ENCODE measurements around the gene TBC1D22B.

Gene TBC1D22B

GRCh38 chr6:37284781-37285180 lies 27.2 kb downstream of the TBC1D22B start:
- no peaks in the 10 kb centered on the region for H3K9me3 ChIP-seq (ENCODE audit: control insufficient read depth, insufficient read depth, low read length)
- H3K27ac ChIP-seq (ENCODE audit: low read depth, low read length) = no peak overlapping the region
- peaks cover 49% of the 10 kb centered on the region for H3K36me3 ChIP-seq (ENCODE audit: control insufficient read depth, low read length)
- no peak overlapping the region for H3K4me3 ChIP-seq (ENCODE audit: low read length)
- H3K27me3 ChIP-seq (ENCODE audit: control insufficient read depth, low read length) = no peaks in the 10 kb centered on the region
- 0 out of 2 replicates have a peak, but pooled peaks cover 4% of the 10 kb centered on the region for H4K20me1 ChIP-seq (ENCODE audit: control insufficient read depth, insufficient read depth, low read depth, low read length)
- H3K4me2 ChIP-seq (ENCODE audit: low read length) = no peak overlapping the region
- H3F3A ChIP-seq (ENCODE audit: control insufficient read depth, insufficient read depth) = no peaks in the 10 kb centered on the region
- no peak for TF ChIP-seq EZH2phosphoT487 (IDR thresholded peaks at IDR 0.05; ENCODE audit: borderline replicate concordance, low read length)
- TF ChIP-seq CTCF (IDR thresholded peaks at IDR 0.05; ENCODE audit: low read depth, low read length, poor library complexity, severe bottlenecking) = no peak
- peaks cover 7% of the 10 kb centered on the region for H3K4me1 ChIP-seq (ENCODE audit: control insufficient read depth, low read length)
- H3K9me2 ChIP-seq (replicated peaks; ENCODE audit: control insufficient read depth, low read length) = no peaks in the 10 kb centered on the region
- no peaks in the 10 kb centered on the region for H3K79me2 ChIP-seq (ENCODE audit: control insufficient read depth, low read length)

- Histone ChIP-seq H3F3A (ENCODE audit: control insufficient read depth, insufficient read depth) (no peaks in the 10 kb centered on the region), H3K27ac (ENCODE audit: low read depth, low read length) (no peak overlapping the region), H3K27me3 (ENCODE audit: control insufficient read depth, low read length) (no peaks in the 10 kb centered on the region), H3K36me3 (ENCODE audit: control insufficient read depth, low read length) (peaks cover 49% of the 10 kb centered on the region), H3K4me3 (ENCODE audit: low read length) (no peak overlapping the region), H3K79me2 (ENCODE audit: control insufficient read depth, low read length) (no peaks in the 10 kb centered on the region), H3K9me2 (replicated peaks; ENCODE audit: control insufficient read depth, low read length) (no peaks in the 10 kb centered on the region), H3K9me3 (ENCODE audit: control insufficient read depth, insufficient read depth, low read length) (no peaks in the 10 kb centered on the region), H3K4me2 (ENCODE audit: low read length) (no peak overlapping the region), H4K20me1 (ENCODE audit: control insufficient read depth, insufficient read depth, low read depth, low read length) (no peaks in the 10 kb centered on the region), H3K4me1 (ENCODE audit: control insufficient read depth, low read length) (peaks cover 7% of the 10 kb centered on the region)
- no peak for TF ChIP-seq CTCF (IDR thresholded peaks at IDR 0.05; ENCODE audit: low read depth, low read length, poor library complexity, severe bottlenecking)
- TF ChIP-seq EZH2phosphoT487 (IDR thresholded peaks at IDR 0.05; ENCODE audit: borderline replicate concordance, low read length) = no peak
Measured at GRCh38 chr6:37285861-37286311, 28.3 kb downstream of the TBC1D22B start.

GRCh38 chr6:37287519-37288157 lies 30.1 kb downstream of the TBC1D22B start:
- Histone ChIP-seq H3K4me3 (ENCODE audit: low read length) (no peak overlapping the region), H3K9me3 (ENCODE audit: control insufficient read depth, insufficient read depth, low read length) (no peaks in the 10 kb centered on the region), H3K4me1 (ENCODE audit: control insufficient read depth, low read length) (peaks cover 7% of the 10 kb centered on the region), H3K4me2 (ENCODE audit: low read length) (no peak overlapping the region), H3K36me3 (ENCODE audit: control insufficient read depth, low read length) (peaks cover 58% of the 10 kb centered on the region), H3K9me2 (replicated peaks; ENCODE audit: control insufficient read depth, low read length) (no peaks in the 10 kb centered on the region), H3K27ac (ENCODE audit: low read depth, low read length) (no peak overlapping the region), H3F3A (ENCODE audit: control insufficient read depth, insufficient read depth) (no peaks in the 10 kb centered on the region), H3K27me3 (ENCODE audit: control insufficient read depth, low read length) (no peaks in the 10 kb centered on the region), H3K79me2 (ENCODE audit: control insufficient read depth, low read length) (no peaks in the 10 kb centered on the region), H4K20me1 (ENCODE audit: control insufficient read depth, insufficient read depth, low read depth, low read length) (no peaks in the 10 kb centered on the region)
- TF ChIP-seq EZH2phosphoT487 (IDR thresholded peaks at IDR 0.05; ENCODE audit: borderline replicate concordance, low read length) = no peak
- TF ChIP-seq CTCF (IDR thresholded peaks at IDR 0.05; ENCODE audit: low read depth, low read length, poor library complexity, severe bottlenecking) = no peak

Data from DOHH2 (cell line).